NCI-H2227 (cell line): ENCODE measurements around the gene ZMYM1.
"Not testable (repeated sequence)": the region's sequence is repeated elsewhere in the genome, so short reads cannot be mapped to it uniquely, and the experiment has no call there.

ENCODE experiments used
- DNase-seq: peaks from one replicate; lab custom pipeline; 2025; ENCODE audit not compliant: unreplicated experiment; lab: John Stamatoyannopoulos, UW

The ZMYM1 gene

GRCh38 chr1:35079003-35079930 lies at the start of gene ZMYM1:
TSS of gene ZMYM1 (plus strand) at chr1:35079385. CDS start at chr1:35093988, 14,603 bp downstream.
- DNase-seq = peak; percentile 95

GRCh38 chr1:35029761-35030160 lies 49.4 kb upstream of the ZMYM1 start:
- DNase-seq = no peak

GRCh38 chr1:35030338-35030737 lies 48.8 kb upstream of the ZMYM1 start:
- DNase-seq = no peak

GRCh38 chr1:35030756-35031446 lies 48.3 kb upstream of the ZMYM1 start:
- DNase-seq = peak; percentile 19

- no peak for DNase-seq
Measured at GRCh38 chr1:35032384-35032739, 46.8 kb upstream of the ZMYM1 start.

GRCh38 chr1:35033346-35033745 lies 45.8 kb upstream of the ZMYM1 start:
- no peak for DNase-seq

GRCh38 chr1:35036621-35037020 lies 42.6 kb upstream of the ZMYM1 start:
- DNase-seq = no peak

GRCh38 chr1:35037206-35037605 lies 42.0 kb upstream of the ZMYM1 start:
- no peak for DNase-seq

- no peak for DNase-seq
Measured at GRCh38 chr1:35038723-35039122, 40.5 kb upstream of the ZMYM1 start.

- no peak for DNase-seq
Measured at GRCh38 chr1:35043498-35043897, 35.7 kb upstream of the ZMYM1 start.

- DNase-seq = no peak
Measured at GRCh38 chr1:35044431-35044830, 34.8 kb upstream of the ZMYM1 start.

- DNase-seq = no peak
Measured at GRCh38 chr1:35046730-35047129, 32.5 kb upstream of the ZMYM1 start.

- DNase-seq = no peak
Measured at GRCh38 chr1:35047188-35047858, 31.9 kb upstream of the ZMYM1 start.

- no peak for DNase-seq
Measured at GRCh38 chr1:35049116-35049515, 30.1 kb upstream of the ZMYM1 start.

- DNase-seq = no peak
Measured at GRCh38 chr1:35053433-35053832, 25.8 kb upstream of the ZMYM1 start.

- not testable (repeated sequence) for DNase-seq
Measured at GRCh38 chr1:35054282-35054681, 24.9 kb upstream of the ZMYM1 start.

- not testable (repeated sequence) for DNase-seq
Measured at GRCh38 chr1:35058321-35058720, 20.9 kb upstream of the ZMYM1 start.

- no peak for DNase-seq
Measured at GRCh38 chr1:35058988-35059387, 20.2 kb upstream of the ZMYM1 start.

GRCh38 chr1:35062518-35063196 lies 16.5 kb upstream of the ZMYM1 start:
- DNase-seq = no peak

GRCh38 chr1:35064265-35064664 lies 14.9 kb upstream of the ZMYM1 start:
- no peak for DNase-seq

GRCh38 chr1:35069746-35070145 lies 9.4 kb upstream of the ZMYM1 start:
- no peak for DNase-seq
